HG02981 (cell line): ENCODE data around the gene CELF2.

Experiments used
- ATAC-seq: cut with Tn5 transposase; IDR thresholded peaks from one replicate; pipeline ENCODE4 v1.9.1; 2021; ENCODE audit warnings: mild to moderate bottlenecking, moderate library complexity; ENCODE audit not compliant: unreplicated experiment

The CELF2 gene

DNA sequence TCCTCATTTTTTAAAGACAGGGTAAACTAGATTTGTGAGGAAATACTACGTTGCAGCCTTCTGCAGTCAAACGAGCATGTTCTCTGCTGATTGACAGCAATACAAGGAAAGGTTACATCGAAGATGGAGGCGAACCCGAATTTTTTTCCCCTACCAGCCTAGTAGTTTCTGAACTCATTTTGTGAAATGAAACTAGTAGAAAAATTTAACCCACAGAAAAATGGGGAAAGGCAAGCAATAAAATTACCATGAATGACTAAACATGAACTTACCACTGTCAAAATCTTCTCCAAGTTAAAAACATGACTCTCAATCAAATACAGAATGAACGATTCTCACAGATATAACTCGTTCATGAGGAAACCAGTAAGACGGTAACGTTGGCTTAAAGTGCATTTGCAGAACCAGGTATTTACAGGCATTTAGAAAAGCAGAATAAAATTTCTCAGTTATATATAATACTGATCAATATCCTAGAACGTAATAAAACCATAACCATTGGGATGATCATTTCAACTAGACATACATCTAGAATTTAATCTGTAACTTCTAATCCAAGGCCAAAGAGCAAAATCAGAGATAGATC is 73.9 kb downstream of the CELF2 start:
- ATAC-seq, result no peak

DNA sequence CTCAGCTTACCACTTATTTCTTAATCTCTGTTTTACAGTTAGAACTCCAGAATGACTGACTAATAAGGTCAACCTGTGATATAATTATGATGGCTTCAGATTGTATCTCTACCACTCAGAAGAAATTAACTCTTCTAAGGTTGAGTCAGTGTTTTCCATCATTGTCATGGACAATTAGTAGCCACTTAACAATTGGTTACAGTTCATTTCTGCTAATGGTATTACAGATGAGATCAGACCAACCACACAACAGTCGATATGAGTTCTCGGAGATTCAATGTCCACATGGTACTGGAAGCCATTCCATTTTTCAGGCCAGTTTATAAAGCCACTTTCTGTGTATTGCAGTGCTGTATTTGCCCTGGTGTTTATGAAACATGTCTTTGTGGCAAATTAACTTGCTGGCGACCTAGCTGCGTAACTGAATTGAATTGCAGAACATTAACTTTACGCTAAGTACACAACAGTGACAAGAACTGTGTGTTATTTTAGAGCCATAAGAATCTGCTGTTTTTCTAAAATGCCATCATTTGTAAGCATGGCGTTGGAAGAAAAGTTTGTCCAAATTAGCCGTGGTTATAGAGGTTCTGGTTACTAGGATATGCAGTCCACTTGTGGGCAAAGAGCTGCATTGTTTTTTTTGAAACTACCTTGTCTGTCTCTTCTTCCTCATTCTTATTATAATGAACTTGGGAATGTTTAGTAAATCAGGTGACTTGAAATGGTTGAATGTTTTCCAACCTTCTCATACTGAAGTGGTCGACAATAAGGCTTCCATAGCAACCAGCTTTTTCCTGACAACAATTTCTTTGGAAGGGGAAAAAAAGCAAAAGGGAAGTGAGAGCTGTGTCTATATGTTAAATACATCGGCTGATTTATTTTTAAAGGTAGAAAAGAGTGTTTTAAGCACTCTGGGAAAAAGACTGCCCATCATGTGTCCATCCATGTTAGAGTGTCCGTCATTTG is 76.4 kb downstream of the CELF2 start:
- ATAC-seq, result no peak

DNA sequence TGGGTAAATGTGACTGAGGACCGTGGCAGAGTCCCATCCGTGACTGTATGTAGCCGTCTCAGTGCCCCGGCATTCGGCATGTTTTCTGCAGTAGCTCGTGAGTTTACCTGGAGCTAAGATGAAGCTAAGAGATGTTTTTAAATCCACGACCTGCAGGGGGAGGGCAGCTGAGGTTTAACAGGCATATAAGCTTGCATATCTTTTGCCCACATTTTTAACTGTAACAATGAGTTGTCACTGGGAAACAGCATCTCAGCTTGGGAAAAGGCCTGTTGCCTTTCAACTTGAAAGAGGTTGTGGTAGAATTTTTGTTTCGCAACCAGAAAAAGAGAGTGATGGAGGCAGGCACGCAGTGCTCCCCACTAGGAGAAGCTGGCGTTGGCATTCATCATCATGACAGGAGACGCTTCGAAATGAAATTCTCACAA is 77.7 kb downstream of the CELF2 start:
- no peak for ATAC-seq

DNA sequence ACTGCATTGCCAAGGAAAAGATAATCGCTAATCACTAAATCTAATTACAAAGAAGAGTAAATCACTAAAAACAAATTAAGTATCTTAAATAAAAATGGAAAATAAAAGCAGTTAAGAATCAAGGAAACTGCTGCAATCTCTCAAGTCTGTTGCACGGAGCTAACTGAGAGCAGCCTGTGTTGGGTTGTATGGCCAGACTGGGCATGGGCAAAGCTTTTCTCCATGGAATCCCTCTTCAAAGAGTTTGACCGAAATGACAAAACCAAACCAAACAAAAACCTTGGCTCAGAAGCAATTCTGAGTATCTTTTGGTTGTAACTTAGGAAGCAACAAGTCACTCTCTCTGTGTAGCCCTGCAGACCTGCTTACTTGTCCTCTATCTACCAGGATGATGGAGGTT is 78.8 kb downstream of the CELF2 start:
- no peak for ATAC-seq

DNA sequence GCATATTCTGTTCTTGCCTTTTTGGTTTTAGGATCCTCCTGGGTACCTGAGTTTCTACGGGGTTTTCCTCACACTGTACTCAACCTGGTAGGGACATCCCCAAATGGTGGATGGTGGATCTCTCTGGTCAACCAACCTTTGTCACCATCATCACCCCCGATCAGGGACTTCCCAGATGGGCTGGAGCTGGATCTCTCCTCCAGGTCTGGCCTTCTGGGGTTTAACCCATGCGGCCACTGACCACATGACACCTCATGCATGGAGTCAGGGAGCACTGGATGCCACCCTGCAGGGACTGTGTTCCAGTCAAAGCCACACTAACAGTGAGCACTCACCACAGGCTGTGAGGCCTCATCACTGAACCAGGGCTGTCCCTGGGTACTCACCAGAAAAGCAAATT is 80.0 kb downstream of the CELF2 start:
- ATAC-seq, result peak; percentile 64

DNA sequence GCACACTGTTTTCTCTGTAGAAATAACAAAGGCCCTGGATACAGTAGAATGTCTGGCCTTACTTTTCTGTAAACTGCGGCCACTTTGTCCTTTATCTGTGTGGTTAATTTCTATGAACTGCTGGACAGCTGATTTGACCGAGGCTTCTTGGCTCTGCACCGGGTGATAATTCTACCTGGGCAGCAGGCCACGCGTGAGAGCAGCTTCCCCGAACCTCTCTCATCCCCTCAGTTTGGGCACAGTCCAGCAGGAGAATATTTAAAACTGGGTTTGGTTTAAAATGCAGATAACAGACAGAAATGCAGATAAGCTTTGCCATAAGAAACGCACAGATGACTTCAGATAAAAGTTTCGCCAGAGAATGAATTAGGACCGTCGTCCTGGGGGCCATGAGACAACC is 81.0 kb downstream of the CELF2 start:
- no peak for ATAC-seq

DNA sequence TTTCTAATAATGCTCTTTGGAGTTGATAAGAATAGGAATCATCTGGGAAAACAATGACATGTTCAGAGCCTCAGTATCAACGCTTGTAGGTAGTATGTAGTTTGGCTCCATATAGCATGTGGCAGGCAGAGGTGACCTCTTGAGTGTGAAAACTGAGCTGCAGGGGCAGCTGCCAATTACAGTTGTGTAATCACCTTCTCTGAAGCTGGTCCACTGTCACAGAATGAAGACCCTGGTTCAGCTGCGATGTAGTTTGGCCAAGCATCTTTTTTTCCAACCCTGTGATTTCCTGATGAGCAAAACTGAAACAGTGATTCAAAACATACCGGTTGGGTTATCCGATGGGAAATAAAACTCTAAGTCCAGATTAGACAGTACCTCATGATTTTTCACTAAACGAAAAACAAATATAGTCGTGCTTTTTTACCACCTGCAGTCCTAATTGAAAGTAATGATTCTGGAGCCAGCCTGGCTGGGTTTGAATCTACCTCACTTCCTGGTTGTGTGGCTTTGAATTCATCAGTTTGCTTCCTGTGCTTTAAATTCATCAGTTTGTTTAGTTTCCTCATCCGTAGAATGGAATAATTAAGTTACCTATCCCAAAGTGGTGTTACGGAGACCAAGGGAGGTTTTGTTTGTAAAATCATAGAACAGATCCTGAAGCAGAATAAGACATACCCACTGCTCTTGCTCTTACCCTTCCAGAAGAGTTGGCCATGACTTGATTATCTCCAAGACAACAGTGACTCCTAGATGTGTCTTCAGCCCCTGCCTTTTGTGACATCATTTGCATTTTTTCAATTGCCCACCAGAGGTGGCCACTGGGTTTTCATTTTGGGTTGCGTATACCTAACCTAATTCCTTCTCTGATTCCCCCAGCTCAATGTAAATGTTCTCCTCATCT is 87.4 kb downstream of the CELF2 start:
- ATAC-seq, result no peak

DNA sequence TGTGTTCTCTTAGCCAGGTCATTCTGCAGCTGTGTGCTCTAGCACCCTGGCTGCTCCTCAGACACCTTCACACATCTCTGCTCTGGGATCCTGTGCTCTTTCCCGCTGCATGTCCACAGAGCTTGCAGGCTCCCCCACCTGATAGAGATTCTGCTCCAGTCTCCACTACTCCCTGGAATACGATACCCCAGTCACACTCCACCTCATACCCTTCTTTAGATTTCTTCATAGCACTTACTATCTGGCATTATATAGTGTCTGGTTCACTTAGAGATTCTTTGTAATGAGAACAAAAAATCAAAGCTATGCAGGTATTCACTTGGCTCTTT is 88.0 kb downstream of the CELF2 start:
- no peak for ATAC-seq

DNA sequence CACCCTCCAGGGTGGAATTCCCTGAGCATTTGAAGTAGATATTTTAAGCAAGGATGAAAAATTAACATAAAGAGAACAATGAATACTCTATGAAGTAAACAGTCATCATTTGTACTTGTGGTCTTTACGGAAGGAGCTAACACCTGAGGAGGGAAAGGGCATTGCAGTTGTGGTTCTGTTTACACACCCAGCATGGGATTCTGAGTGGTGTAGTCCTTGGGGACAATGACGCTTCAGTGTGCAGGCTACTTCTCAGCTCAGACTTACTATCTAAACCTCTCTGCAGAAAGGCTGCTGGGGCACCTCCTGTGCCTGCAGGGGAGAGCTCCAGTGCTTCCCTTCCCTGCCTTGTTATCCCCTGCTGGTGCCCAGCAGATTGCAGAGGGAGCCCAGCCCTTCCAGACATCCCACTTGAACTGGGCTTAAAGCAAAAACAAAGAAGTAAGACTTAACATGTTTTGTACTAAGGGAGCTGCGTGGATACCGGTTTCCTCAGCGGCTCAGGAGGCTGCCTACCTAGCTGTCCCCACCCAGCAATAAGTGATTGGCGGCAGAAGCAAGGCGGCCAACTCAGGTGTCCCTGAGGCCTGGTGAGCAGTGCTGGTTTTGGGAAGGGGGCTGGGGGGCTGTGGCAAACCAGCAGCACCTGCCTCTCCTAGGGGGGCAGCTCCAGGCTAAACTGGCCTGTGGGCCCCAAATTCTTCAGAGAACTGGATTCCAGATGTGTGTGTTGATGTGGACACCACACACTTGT is 89.1 kb downstream of the CELF2 start:
- ATAC-seq, result peak; percentile 59

DNA sequence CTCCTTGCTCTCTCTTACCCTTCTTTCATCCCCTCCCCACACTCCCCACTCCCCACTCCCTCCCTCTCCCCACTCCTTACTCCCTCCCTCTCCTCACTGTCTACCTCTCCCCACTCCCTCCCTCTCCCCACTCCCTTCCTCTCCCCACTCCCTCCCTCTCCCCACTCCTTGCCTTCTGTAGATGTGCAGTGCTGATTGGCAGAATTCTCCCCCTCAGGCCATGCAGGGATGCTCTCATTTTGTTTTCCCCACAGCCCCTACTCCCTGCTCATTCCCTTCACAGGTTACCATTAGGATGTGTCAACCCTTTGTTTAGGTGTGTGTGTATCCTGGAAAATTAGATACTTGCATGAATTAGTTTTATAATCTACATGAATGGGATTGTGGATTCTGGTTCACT is 90.3 kb downstream of the CELF2 start:
- no peak for ATAC-seq

DNA sequence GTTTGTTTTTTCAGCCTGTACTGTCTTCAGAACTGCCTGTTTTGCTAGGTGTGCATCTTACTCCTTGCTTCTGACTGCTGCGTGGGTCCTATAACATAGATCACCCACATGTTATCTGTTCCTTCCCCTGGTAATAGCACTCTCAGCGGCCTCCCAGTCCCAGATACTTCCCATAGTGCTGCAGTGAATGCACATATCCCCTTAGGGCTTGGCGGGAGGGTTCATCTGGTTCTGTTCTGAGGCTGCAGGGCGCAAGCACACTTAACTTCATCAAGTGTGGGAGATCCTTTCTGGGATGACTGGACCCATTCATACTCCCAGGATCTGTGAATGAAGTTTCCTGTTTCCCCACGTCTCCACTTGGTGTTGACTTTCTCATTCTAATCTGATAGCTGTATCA is 90.7 kb downstream of the CELF2 start:
- ATAC-seq, result no peak

DNA sequence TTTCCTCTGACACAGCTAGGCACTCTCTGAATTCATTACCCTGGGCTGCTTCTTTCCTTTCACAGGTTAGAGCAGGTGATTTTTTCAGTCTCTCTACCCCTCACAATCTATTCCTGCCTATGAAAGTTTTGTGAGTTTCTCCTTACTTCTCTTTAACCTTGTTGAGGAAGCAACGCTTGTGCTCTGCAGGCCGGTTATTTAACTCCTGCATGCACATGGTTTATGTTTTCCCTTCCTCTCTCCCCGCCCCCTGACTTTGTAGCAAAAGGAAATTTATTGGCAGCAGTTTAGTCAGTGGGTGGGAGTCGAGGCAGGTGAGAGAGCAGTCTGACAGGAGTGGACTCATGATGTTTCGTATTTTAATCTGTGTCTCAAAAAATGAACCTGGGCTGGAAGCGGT is 91.9 kb downstream of the CELF2 start:
- ATAC-seq, result no peak

DNA sequence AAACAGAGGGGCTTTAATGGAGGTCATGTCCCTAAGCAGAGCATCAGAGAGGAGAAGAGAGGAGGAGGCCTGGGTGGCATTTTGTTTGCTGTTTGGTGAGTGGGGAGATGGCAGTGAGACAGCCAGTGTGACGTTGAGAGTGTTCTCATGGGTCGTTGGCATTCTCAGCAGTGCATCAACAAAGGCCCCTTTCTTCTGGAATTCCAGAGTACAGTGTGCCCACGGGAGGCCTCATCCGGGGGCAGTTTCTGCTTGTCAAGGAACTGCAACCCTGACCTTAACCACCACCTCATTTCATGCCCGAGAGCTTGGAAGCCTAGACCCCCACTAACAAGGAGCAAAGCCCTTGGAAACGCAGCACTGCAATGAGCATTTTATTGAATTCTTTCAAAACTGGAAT is 92.9 kb downstream of the CELF2 start:
- no peak for ATAC-seq

DNA sequence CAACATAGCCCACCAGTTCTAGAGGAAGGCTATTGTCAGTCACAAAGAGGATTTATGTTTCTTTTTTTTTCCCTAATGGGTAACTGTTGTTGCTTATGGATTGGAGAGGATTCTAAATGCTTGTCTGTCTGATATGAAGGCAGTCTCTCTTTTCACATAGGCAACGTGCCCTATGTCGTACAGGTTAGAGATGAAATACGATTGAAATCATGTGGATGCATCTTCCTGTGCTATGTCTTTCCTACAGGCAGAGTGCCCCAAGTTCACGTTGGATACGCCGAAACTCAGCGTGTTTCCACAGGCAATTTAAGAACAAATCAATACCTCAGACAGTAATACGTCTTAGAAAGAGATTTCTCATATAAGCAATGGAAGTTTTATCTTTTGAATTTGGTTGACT is 93.8 kb downstream of the CELF2 start:
- no peak for ATAC-seq

DNA sequence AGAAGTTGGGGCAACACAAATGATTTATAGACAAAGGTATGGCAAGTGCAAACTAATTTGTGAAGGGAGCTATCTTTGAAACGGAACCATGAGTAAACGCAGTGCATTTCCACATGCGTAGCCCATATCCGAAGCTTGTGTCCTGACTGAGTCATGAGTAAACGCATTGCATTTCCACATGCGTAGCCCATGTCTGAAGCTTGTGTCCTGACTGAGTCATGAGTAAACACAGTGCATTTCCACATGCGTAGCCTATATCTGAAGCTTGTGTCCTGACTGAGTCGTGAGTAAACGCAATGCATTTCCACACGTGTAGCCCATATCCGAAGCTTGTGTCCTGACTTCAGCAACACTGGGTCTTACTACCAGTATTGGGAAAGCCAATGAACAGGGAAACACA is 95.0 kb downstream of the CELF2 start:
- no peak for ATAC-seq

DNA sequence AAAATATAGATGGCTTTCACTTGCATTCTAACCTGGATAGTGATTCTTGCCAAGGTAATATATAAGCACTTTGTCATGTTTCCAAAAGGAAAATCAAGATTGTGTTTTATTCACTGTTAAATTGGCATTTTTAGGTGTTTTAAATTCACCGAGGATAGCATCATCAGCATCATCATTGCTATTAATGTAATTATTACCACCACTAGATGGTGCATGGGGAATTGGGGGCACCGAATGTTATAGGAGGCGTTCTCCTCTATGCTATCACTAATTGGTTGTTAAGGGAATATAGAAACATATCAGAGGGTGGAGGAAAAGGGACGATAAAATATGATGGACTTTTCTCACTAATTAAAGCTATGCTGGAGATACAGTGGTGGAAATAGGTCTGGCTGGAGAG is 95.5 kb downstream of the CELF2 start:
- ATAC-seq, result peak; percentile 72

DNA sequence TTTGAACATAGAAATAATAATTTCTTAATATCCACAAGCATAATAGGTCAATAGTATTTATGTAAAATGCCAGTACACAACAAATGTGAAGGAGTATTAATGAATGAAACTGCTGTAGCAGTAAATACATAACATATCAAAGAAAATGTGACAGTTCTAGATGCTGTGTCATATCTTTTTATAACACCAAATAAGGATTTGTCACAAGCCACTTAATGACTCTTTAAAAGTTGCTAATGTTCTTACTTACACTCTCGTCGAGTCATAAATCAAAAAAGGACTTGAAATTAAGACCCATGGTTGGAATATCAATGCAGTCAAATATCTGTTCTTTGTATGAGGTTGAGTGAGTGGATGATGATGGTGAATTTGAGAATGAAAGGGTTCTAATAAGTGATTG is 96.6 kb downstream of the CELF2 start:
- no peak for ATAC-seq

DNA sequence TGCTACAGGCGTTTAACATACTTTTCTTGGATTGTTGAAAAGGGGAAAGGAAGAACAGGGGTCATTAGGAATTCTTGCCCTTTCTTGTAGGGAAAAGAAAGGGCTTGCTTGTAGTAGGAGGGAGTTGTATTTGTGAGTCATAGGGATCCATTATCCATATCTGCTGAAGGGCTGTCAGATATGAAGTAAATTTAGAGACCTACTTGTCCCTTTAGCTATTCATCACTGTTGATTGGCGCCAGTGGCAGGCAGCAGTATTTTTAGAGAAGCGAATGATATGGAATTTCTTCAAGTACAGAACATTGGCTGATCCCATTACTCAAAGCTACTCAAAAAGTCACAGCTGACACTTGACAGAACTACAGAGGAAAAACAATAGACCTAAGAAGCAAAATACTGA is 97.7 kb downstream of the CELF2 start:
- ATAC-seq, result no peak

DNA sequence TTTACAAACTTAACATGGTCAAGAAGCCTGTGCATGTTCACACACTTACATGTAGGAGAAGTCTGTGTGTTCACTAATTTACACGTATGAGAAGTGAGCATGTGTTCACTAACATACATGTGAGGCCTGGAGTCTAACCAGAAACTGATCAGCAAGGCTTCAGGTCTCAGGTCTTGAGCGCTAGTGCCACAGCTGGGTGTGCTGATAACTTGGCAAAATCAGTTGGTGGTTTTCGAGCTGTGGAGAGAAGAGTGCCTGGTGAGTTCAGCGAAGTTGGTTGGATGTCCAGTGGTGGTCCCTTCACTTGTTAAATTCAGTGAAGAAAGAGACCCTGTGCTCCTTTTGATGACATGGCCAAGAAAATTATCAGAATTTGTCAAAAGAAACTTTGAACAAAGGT is 98.7 kb downstream of the CELF2 start:
- ATAC-seq, result no peak

DNA sequence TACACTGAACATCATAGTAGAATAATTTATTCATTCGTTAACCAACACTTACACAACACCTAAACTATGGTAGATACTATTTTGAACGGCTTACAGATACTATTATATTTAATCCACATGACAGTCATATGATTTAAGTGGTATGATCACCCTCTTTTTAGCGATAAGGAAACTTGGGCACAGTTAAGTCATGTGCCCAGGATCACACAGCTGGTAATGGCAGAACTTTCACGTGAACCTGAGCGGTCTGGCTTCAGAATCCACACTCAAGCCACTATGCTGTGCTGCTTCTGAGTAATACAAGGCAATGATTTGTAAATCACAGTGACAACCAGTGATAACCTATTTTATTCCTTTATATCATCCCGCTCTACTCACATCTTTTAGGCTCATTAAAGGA is 99.1 kb downstream of the CELF2 start:
- ATAC-seq, result no peak

DNA sequence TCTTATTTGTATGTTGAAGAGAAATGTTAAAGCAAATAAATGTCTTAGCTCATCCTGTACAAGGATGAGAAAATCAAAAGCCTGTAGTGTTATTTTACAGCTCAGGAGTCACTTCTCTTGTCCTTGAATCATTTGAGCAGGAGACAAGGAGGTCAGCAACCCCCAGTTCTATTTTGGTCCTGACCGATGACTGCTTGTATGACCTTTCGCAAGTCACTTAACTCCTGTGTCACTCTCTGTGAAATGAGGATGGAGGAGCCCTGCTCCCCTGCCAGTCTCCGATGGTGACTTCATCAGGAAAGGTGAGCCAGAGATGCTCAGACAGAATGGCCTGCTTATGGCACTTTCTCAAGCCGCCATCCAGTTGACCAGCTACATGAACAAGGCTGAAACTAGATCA is 101.0 kb downstream of the CELF2 start:
- ATAC-seq, result no peak
